MCF 10A (cell line): ENCODE results near the gene IRF4. TPM values are rescaled to one million over a fixed set of nuclear protein-coding genes. Genes with fewer than 3 reads are reported as not detected.

Source experiments
- BruUV-seq: library from RNA; stranded (reverse); fragments of 400-500 nt; replicated peaks from 2 replicates; lab custom pipeline; 2021; lab: Mats Ljungman, UMichigan
- CTCF ChIA-PET: fragments of 300-600 bp; sonication (Branson Sonifier 250); formaldehyde crosslinking; extraction: SDS; loops from one replicate; lab custom pipeline; 2021; ENCODE audit warnings: antibody characterized with exemption, inconsistent platforms; lab: Yijun Ruan, JAX
- POLR2A ChIA-PET: fragments of 300-600, 350-650 bp; sonication (Branson Sonifier 250); formaldehyde crosslinking; extraction: SDS; loops from one replicate; lab custom pipeline; 2020; ENCODE audit warnings: antibody characterized with exemption, inconsistent platforms; lab: Yijun Ruan, JAX
- DNase-seq: peaks from one replicate; pipeline ENCODE4 v3.0.0-alpha.2; 2018; ENCODE audit not compliant: unreplicated experiment
- H3K27ac Mint-ChIP-seq: one replicate; pipeline ENCODE4 v1.8.0; 2022; ENCODE audit warnings: mild to moderate bottlenecking, low read depth, mixed read lengths; ENCODE audit not compliant: unreplicated experiment
- H3K27me3 Mint-ChIP-seq: one replicate; pipeline ENCODE4 v1.8.0; 2022; ENCODE audit warnings: mixed read lengths; ENCODE audit not compliant: insufficient read depth, unreplicated experiment
- H3K36me3 Mint-ChIP-seq: one replicate; pipeline ENCODE4 v1.8.0; 2022; ENCODE audit warnings: mild to moderate bottlenecking, moderate library complexity, mixed read lengths; ENCODE audit not compliant: insufficient read depth, unreplicated experiment
- H3K4me1 Mint-ChIP-seq: one replicate; pipeline ENCODE4 v1.8.0; 2022; ENCODE audit warnings: mixed read lengths; ENCODE audit not compliant: insufficient read depth, unreplicated experiment
- H3K4me3 Mint-ChIP-seq: one replicate; pipeline ENCODE4 v1.8.0; 2022; ENCODE audit warnings: mild to moderate bottlenecking, moderate library complexity, mixed read lengths; ENCODE audit not compliant: unreplicated experiment
- H3K9me3 Mint-ChIP-seq: one replicate; pipeline ENCODE4 v1.8.0; 2022; ENCODE audit warnings: mixed read lengths; ENCODE audit not compliant: unreplicated experiment
- intact Hi-C: fragments of 100-400 bp; cut with micrococcal nuclease; formaldehyde crosslinking; loops from 2 replicates; pipeline ENCODE4 v1.14.1; 2022
- total RNA-seq: library from RNA; stranded (reverse); gene quantifications from 2 replicates; pipeline ENCODE4 v1.2.3, GENCODE V29; 2022
- TF ChIP-seq, protein P1 (sequence below): fragments of 200-600 bp; IDR thresholded peaks from one replicate; pipeline ENCODE4 v1.8.0; 2022; ENCODE audit warnings: antibody characterized with exemption, mild to moderate bottlenecking; ENCODE audit not compliant: unreplicated experiment

IRF4 gene
- total RNA-seq, 1 experiment from 2014 or later: not detected

DNA sequence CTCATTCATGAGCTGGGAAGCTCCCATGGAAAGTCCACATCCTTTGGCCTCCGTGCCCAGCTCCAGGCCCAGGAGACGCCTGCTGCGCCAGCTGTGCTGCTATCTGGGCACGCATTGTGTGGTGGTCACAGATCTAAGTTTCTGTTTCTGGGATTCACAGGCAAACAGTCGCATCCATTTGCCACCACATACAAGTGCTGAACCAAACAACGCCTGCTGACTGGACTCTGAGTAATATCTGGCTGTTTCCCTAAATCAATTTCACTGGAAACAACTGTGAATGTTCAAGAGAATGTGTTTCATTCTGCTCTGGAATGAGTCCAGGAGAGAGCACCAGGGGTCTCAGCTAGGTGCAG, 45.5 kb downstream of the IRF4 start:
- ChIA-PET CTCF (interaction anchor here (1.0 kb wide), 1 partner anchor 361 kb away, joined by 3 read pairs; no protein-coding TSS in a partner anchor), POLR2A (no interaction called here)
- no peak for DNase-seq
- H3K36me3 Mint-ChIP-seq: no peaks in the 10 kb centered on the region
- no peak overlapping the region for H3K27ac Mint-ChIP-seq
- H3K4me1 Mint-ChIP-seq: no peaks in the 10 kb centered on the region
- TF ChIP-seq, protein P1, sequence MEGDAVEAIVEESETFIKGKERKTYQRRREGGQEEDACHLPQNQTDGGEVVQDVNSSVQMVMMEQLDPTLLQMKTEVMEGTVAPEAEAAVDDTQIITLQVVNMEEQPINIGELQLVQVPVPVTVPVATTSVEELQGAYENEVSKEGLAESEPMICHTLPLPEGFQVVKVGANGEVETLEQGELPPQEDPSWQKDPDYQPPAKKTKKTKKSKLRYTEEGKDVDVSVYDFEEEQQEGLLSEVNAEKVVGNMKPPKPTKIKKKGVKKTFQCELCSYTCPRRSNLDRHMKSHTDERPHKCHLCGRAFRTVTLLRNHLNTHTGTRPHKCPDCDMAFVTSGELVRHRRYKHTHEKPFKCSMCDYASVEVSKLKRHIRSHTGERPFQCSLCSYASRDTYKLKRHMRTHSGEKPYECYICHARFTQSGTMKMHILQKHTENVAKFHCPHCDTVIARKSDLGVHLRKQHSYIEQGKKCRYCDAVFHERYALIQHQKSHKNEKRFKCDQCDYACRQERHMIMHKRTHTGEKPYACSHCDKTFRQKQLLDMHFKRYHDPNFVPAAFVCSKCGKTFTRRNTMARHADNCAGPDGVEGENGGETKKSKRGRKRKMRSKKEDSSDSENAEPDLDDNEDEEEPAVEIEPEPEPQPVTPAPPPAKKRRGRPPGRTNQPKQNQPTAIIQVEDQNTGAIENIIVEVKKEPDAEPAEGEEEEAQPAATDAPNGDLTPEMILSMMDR: no peak
- H3K4me3 Mint-ChIP-seq: no peak overlapping the region
- no TSS peak for BruUV-seq
- intact Hi-C loops: no loop called here
- no peaks in the 10 kb centered on the region for H3K9me3 Mint-ChIP-seq
- H3K27me3 Mint-ChIP-seq: no peaks in the 10 kb centered on the region

DNA sequence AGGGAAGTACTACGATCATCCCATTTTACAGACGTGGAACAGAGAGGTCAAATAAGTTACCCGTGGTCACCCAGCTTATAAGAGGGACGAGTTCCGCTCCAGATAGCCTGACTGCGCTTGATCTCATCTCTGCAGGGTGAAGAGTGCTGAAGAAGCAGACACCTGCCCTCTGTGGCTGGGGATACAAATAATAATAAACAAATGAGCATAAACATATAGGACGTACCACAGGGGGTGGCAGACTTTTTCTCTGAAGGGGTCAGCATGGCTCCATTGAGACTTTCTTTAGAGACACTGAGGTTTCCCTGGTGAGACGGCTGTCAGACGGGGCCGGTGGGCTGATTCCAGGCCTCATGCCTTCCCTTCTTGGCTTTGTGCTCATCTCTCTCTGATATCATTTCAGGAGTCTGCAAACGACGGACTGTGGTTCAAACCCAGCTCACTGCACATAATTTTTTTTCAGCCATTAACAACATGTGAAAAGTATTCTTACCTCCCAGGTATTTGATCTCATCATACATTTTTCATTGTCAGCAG, 47.1 kb downstream of the IRF4 start:
- H3K4me1 Mint-ChIP-seq: no peaks in the 10 kb centered on the region
- H3K9me3 Mint-ChIP-seq: no peaks in the 10 kb centered on the region
- H3K27ac Mint-ChIP-seq: no peak overlapping the region
- CTCF ChIA-PET: interaction anchor here (0.6 kb wide), 1 partner anchor 24 kb away, joined by 3 read pairs; no protein-coding TSS in a partner anchor
- TF ChIP-seq, protein P1: no peak
- BruUV-seq: no TSS peak
- intact Hi-C loops: no loop called here
- no peaks in the 10 kb centered on the region for H3K27me3 Mint-ChIP-seq
- POLR2A ChIA-PET: interaction anchor here (1.0 kb wide), 1 partner anchor 22 kb away, joined by 3 read pairs; no protein-coding TSS in a partner anchor
- no peak overlapping the region for H3K4me3 Mint-ChIP-seq
- H3K36me3 Mint-ChIP-seq: no peaks in the 10 kb centered on the region
- DNase-seq: no peak

DNA sequence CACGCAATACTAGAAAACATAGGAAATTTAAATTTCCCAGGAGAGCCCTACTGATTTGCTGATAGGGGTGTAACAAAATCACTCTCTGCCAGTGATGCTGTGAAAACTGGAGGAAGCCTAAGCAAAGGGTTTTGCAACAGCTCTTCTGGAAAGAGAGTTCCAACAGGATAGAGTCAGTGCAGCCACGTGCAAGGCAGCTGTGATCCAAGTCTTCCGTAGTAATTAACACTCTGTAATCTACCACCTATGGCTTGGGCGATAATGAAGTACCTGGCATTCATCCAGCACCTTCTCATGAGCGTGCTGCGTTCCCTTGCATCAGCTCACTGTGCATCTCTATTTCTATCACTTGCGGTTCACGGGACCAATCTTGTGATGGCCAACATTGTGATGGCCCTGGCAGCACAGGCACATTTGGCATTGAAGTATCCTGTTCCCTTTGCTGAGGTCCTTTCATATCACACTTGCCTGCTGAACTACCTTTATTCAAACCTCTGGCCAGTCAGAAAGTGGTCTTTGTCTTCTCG, 48.2 kb downstream of the IRF4 start:
- intact Hi-C loops: no loop called here

DNA sequence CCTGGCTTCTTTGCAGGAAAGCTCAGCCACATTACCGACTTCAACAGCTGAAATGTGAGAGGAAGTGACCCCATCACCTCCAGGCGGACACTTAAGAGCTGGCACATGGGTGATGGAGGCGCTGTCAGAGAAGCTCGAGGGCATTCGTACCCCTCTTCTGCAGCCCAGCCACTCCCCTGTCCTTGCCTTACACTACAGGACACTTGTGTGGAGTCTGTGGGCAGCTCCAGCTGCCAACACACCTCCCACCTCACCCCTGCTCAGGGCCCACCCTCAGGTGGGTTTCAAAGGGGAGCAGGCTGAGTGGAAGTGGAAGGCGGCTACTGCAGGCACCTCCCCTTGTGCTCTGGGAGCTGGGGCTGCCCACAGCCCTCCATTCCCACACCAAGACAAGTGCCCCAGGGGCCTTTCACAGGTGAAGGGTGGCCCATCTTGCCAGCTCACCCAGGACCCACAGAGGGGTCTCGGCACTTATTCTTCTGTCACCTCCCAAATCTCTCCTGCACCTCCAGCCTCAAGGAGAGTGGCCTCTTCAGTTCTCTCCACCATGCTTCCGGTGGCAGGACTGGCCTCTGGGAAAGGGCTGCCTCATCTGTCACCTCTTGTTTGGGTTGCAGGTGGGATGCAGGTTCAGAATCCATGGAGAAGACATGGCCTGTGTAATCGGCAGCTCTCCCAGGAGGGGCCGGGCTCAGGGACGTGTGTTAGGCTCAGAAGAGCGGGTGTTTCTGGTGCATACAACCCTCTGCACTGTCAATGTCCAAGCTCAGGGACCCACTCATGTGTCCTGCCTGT, 49.8 kb downstream of the IRF4 start:
- ChIA-PET CTCF (no interaction called here), POLR2A (no interaction called here)
- TF ChIP-seq, protein P1: no peak
- Mint-ChIP-seq H3K27ac (no peak overlapping the region), H3K4me3 (no peak overlapping the region), H3K4me1 (no peaks in the 10 kb centered on the region), H3K9me3 (no peaks in the 10 kb centered on the region), H3K27me3 (no peaks in the 10 kb centered on the region), H3K36me3 (no peaks in the 10 kb centered on the region)
- intact Hi-C loops: no loop called here
- no TSS peak for BruUV-seq
- no peak for DNase-seq

More for the DNA sequence above, 48.2 kb downstream of the IRF4 start:
- TF ChIP-seq, protein P1: no peak
- ChIA-PET POLR2A (interaction anchor here (1.0 kb wide), 1 partner anchor 21 kb away, joined by 3 read pairs; no protein-coding TSS in a partner anchor), CTCF (no interaction called here)
- Mint-ChIP-seq H3K27ac (no peak overlapping the region), H3K4me3 (no peak overlapping the region), H3K36me3 (no peaks in the 10 kb centered on the region), H3K9me3 (no peaks in the 10 kb centered on the region), H3K4me1 (no peaks in the 10 kb centered on the region), H3K27me3 (no peaks in the 10 kb centered on the region)
- no TSS peak for BruUV-seq
- no peak for DNase-seq
